ENCODE data around the gene ATP2A1.

The ATP2A1 gene

GRCh38 chr16:28878083-28878926 is at the start of gene ATP2A1:
TSS of gene ATP2A1 (plus strand) at chr16:28878488. CDS start at chr16:28878672, 184 bp downstream.
- DNase-seq, result no peak

GRCh38 chr16:28829747-28830146 is 48.5 kb upstream of the ATP2A1 start:
- DNase-seq, result no peak

GRCh38 chr16:28830531-28830930 is 47.8 kb upstream of the ATP2A1 start:
- no peak for DNase-seq

GRCh38 chr16:28834349-28834748 is 43.9 kb upstream of the ATP2A1 start:
- no peak for DNase-seq

DNA sequence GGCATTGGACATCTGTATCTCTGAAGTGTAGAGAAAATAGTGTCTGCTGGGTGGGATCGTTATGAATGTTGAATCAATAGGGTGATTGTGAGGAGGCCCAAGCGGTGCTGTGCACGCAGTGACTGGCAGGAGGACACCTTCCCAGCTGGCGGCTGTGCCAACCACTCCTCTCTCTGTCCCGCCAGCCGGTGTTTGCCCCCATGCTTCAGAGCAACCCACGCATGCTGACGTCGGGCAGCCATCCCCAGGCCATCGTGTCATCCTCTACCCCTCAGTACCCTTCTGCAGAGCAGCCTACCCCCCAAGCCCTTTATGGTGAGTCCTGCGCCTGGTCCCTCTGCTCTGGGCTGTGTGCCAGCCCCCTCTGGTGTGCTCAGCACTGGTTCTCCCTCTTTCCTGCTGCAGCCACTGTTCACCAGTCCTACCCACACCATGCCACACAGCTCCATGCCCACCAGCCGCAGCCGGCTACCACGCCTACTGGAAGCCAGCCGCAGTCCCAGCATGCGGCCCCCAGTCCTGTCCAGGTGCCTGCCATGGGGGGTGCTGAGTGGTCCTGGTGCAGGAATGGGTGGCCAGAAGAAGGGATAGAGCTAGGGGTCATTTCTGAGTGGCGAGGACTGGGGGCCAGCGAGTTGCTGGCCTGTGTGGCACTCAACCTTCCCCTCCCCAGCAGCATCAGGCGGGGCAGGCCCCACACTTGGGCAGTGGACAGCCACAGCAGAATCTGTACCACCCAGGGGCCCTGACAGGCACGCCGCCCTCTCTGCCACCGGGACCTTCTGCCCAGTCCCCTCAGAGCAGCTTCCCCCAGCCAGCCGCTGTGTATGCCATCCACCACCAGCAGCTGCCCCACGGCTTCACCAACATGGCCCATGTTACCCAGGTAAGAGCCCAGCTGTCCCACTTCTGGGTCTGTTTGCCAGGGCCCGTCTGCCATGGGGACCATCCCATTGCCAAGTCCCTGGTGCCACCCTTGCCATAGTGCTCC is 43.1 kb upstream of the ATP2A1 start:
- DNase-seq, result no peak

DNA sequence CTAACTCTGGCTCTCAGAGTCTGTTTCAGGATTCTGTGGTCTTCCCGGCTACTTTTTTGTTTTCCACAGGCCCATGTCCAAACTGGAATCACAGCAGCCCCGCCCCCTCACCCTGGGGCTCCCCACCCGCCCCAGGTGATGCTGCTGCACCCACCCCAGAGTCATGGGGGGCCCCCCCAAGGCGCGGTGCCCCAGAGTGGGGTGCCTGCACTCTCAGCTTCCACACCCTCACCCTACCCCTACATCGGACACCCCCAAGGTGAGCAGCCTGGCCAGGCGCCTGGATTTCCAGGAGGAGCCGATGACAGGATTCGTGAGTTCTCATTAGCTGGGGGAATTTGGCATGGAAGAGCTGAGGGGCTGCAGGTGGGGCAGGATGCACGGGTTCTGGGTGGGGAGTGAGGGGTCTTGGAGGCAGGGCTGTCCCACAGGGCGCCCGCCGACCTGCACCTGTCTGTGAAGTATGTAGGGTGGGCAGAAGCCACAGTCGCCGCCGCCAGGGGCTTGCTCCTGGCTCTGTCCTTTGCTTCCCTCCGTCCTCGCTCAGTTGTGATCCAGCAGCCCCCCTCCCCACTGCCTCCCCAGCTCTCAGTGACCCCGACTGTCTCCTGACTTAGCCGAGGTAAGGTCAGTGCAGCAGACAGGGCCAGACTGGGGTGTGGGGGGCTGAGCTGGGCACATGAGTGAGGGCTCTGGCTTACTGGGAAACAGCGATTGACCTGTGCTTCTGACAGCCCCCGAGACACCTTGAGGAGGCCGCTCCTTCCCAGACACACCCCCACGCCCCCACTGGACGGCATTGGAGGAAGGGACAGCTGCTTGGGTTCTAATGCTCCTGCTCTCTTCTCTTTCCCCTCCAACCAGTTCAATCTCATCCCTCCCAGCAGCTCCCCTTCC is 42.2 kb upstream of the ATP2A1 start:
- DNase-seq, result no peak

DNA sequence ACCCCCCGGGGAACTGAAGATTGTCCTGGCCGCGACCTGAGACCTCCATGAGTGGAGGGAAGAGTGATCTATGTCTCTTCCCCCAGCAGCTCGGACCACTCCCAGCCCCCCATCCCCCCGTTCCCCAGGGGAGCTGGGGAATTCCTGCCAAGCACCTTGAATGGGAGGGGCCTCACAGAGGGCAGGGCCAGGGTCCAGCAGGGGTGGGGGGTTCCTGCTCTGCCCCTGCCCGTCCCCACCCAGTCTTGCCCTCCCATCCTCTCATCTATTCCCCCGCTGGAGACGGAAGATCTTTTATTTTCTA is 41.6 kb upstream of the ATP2A1 start:
- DNase-seq, result no peak

DNA sequence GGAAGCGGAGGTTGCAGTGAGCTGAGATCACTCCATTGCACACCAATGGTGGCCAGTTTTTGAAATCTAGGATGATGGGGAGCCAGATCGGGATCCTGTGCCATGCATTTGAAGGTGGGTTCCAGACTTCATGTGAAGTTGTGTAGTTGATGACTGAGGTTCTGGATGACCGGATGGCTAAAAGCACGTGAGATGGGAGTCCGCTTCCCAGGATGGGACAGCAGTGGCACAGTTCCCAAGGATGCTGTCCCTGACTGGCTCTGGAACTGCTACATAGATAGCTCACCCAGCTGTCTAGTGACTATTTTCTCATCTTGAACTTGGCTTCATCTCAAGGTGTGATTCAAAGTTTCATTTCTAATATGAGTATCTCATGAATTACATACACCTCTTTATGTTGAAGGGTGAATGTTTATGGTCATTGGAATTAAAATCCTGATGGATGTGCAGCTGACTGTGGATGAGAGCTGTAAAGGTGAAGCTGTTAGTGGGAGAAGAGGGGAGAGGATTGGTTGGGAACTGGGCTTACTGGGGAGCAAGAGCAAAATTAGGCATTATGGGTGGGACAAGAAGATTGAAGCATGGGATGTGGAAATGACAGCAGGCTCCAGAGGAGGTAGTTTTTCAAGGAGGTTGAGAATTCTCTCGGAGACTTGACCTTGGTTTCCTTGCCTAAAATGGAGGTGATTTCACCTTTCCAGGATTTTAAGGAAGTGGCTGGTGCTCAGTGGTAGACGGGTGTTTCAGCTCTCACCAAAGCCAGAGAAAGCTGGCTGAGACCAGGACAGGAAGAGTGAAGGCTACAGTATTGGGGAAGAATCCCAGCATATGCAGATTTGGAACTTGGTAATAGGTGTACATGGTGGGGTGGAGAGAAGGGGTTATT is 40.4 kb upstream of the ATP2A1 start:
- no peak for DNase-seq

DNA sequence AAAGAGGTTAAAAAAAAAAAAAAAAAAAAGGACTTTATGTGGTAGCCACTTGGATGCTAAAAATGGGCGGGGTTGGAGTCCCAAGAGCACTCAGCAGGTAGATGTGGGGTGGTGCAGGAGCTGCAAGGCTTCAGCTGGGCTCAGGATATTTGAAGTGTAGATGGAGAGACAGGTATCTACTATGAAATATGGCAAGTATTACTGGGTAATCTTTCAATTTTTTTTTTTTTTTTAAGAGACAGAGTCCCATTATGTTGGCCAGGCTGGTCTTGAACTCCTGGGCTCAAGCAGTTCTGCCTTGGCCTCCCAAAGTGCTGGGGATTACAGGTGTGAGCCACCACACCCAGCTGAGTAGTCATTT is 39.8 kb upstream of the ATP2A1 start:
- no peak for DNase-seq

DNA sequence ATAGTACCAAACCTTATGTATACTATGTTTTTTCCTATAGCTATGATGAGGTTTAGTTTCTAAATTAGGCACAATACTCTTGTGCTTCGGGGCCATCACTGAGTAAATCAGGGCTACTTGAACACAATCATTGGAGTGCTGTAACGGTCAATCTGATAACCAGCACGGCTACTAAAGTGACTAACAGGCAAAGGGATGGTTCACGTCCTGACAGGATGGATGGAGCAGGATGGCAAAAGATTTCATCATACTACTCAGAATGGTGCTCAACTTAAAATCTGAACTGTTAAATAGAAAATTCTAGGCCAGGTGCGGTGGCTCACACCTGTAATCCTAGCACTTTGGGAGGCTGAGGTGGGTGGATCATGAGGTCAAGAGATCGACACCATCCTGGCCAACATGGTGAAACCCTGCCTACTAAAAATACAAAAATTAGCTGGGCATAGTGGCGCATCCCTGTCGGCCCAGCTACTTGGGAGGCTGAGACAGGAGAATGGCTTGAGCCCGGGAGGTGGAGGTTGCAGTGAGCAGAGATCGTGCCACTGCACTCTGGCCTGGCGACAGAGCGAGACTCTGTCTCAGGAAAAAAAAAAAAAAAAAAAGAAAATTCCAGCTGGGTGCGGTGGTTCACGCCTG is 39.2 kb upstream of the ATP2A1 start:
- DNase-seq, result no peak

GRCh38 chr16:28839899-28840298 is 38.4 kb upstream of the ATP2A1 start:
- no peak for DNase-seq

DNA sequence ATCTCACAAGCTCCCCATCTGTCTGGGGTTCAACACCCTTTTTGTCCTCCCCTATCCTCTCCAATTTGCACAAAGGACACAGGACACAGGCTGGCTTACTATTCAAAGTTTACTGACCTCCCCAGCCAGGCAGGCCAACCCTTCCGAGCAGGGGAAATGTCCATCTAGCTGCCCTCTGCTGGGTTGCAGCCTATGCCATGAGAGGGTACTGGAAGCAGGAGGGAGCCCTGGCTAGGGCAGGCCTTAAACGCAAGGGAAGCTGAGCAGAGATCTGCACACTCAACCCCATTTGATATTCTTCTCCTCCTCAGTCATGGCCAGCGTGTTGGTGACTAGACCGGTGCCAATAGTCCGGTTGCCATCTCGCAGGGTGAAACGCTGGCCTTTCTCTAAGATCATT is 35.6 kb upstream of the ATP2A1 start:
- no peak for DNase-seq

- DNase-seq, result no peak
These were observed 34.5 kb upstream of the ATP2A1 start for GRCh38 chr16:28843766-28844165.

DNA sequence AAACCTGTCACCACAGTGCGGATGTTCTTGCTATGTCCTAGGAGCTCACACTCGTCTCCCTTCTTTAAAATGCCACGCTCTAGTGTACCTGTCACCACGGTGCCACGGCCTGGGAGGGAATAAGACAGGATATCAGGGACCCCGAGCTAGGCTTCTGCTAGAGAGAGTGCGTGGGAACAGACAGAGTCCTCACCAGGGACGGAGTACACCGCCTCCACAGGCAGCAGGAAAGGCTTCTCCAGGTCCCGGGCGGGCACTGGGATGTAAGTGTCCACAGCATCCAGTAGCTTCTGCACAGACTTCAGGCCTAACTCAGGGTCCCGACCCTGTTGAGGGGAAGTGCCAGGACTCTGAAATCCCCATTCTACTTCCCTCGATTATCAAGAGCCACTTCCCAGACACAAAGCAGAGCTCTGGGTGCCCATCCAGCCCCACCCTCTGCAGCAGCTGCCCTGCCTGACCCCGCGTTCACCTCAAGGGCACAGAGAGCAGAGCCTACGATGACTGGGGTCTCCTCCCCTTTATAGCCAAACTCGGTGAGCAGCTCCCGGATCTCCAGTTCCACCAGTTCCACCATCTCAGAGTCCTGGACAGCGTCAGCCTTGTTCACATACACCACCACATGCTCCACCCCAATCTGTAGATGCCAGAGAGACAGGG is 33.9 kb upstream of the ATP2A1 start:
- DNase-seq, result no peak

DNA sequence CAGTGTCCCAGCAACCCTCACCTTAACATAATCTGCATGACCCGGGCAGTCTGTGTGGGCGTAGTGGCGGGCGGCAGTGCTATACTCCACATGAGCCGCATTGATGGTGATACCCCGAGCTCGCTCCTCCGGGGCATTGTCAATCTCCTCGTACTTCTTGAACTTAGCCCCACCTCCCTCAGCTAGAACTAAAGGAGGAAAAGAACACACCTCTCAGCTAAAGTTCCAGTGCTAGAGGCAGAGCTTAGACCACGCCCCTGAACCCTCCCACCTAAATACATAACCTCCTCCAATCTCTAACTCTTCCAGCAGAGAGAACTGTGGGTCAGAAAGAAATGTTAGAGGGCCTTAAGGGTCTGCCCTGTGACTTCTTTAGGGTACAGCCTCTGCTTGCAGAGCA is 33.0 kb upstream of the ATP2A1 start:
- peak; percentile 54 for DNase-seq

GRCh38 chr16:28845761-28846079 is 32.6 kb upstream of the ATP2A1 start:
- peak; percentile 21 for DNase-seq

DNA sequence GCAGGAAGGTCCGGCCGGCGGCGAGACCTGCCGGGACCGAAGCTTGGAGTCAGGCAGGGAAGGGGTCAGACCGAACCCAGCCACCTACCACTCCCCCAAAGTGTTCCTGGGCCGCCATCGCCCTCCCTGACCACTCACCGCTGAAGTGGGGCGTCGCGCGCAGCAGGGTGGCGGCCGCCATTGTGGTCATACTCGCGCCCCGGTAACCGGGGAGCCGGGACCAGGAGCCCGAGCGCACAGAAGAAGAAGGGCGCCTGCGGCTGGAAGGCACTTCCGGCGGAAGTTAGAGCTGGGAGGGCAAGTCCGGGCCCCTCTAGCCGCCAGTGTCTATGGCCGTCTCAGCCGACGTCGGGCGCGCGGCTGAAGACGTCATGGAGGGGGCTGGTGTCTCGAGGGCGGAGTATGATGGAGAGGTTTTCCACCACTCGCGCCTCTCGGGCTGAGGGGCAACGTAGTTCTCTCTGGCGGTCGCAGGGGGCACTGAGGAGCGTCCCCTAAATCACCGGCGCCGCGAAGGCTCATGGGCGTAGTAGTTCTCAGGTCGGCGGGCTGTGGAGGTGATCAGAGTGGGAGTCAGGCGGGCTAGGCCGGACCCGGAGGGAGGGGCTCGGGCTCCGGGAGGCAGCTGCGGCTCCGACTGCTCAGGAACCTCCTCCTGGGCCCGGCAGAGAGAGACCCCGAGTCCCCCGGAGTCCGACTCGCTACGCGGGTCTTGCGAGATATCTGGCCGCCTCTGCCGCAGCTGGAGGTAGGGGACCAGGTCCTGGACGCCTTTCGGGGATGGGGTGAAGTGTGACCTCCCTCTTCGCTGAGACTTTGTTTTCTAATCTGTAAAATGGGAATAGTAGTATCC is 32.0 kb upstream of the ATP2A1 start, which contains the start of gene TUFM:
TUFM (minus strand) TSS at position 269 of the 853 bp plus-strand sequence; CDS start at position 190, 79 bp downstream.
- peak; percentile 98 for DNase-seq

- DNase-seq, result no peak
These were observed 31.4 kb upstream of the ATP2A1 start for GRCh38 chr16:28846933-28847273.

- no peak for DNase-seq
These were observed 19.9 kb upstream of the ATP2A1 start for GRCh38 chr16:28858421-28858820.

- DNase-seq, result no peak
These were observed 19.0 kb upstream of the ATP2A1 start for GRCh38 chr16:28859326-28859725.

All from stimulated activated CD4-positive, alpha-beta T cell treated with anti-CD3 and anti-CD28 coated beads, Interleukin-4, amount 100 ng/mL, for 24 hours (primary cell).